GM12878 (cell line): ENCODE data around the gene BAG1. TPM values are rescaled to one million over a fixed set of nuclear protein-coding genes. Genes with fewer than 3 reads are reported as not detected.
A peak's percentile ranks its signal among the peaks of the same experiment; 100 is the strongest.

ENCODE experiments used
- BACH1 ChIP-seq: fragments of 450-650 bp; IDR thresholded peaks from 2 replicates; pipeline ENCODE4 v1.6.1; 2017; ENCODE audit warnings: mild to moderate bottlenecking, borderline replicate concordance
- BRCA1 ChIP-seq: IDR thresholded peaks from 2 replicates; pipeline ENCODE4 v1.6.1; 2011; ENCODE audit warnings: low read depth, low read length, improper control_type of control experiment
- ELK1 ChIP-seq: IDR thresholded peaks from 2 replicates; pipeline ENCODE4 v1.6.1; 2012; ENCODE audit warnings: low read depth, low read length, improper control_type of control experiment
- FOS ChIP-seq: IDR thresholded peaks from 3 replicates; pipeline ENCODE4 v1.6.1; 2011; ENCODE audit warnings: borderline replicate concordance; ENCODE audit not compliant: insufficient read length; ENCODE audit errors: extremely low read depth
- HDGF ChIP-seq: fragments of 450-650 bp; IDR thresholded peaks from 2 replicates; pipeline ENCODE4 v1.6.1; 2016; ENCODE audit warnings: antibody characterized with exemption
- JUNB ChIP-seq: IDR thresholded peaks from 2 replicates; pipeline ENCODE4 v1.6.1; 2016; ENCODE audit warnings: antibody characterized with exemption, mild to moderate bottlenecking
- KLF5 ChIP-seq: fragments of 450-650 bp; IDR thresholded peaks from 2 replicates; pipeline ENCODE4 v1.6.1; 2014; ENCODE audit warnings: mild to moderate bottlenecking; ENCODE audit not compliant: partially characterized antibody
- MEF2B ChIP-seq: fragments of 450-650 bp; IDR thresholded peaks from 2 replicates; pipeline ENCODE4 v1.6.1; 2018; ENCODE audit warnings: mild to moderate bottlenecking, moderate library complexity; ENCODE audit not compliant: partially characterized antibody, poor library complexity, severe bottlenecking
- NFYB ChIP-seq: IDR thresholded peaks from 2 replicates; pipeline ENCODE4 v1.6.1; 2011; ENCODE audit warnings: low read depth, mild to moderate bottlenecking, low read length, improper control_type of control experiment, moderate library complexity; ENCODE audit not compliant: insufficient read depth
- NKRF ChIP-seq: fragments of 450-650 bp; conservative IDR thresholded peaks from 2 replicates; pipeline ENCODE4 v1.6.1; 2017; ENCODE audit warnings: mild to moderate bottlenecking, moderate library complexity
- PML ChIP-seq: IDR thresholded peaks from 2 replicates; pipeline ENCODE4 v1.6.1; 2012; ENCODE audit warnings: low read length, inconsistent platforms
- PRDM15 ChIP-seq: fragments of 450-650 bp; formaldehyde crosslinking; IDR thresholded peaks from 2 replicates; pipeline ENCODE4 v1.4.0; 2020; ENCODE audit warnings: mild to moderate bottlenecking, moderate library complexity
- RELB ChIP-seq: fragments of 450-650 bp; IDR thresholded peaks from 2 replicates; pipeline ENCODE4 v1.6.1; 2017; ENCODE audit warnings: low read depth, mild to moderate bottlenecking, moderate library complexity
- SMAD1 ChIP-seq: fragments of 450-650 bp; IDR thresholded peaks from 2 replicates; pipeline ENCODE4 v1.6.1; 2018; ENCODE audit warnings: mild to moderate bottlenecking, low read depth; ENCODE audit not compliant: partially characterized antibody
- YBX1 ChIP-seq: fragments of 450-650 bp; IDR thresholded peaks from 2 replicates; pipeline ENCODE4 v1.6.1; 2016; ENCODE audit warnings: antibody characterized with exemption
- YY1 ChIP-seq: IDR thresholded peaks from 2 replicates; pipeline ENCODE4 v1.6.1; 2011; ENCODE audit warnings: low read depth, mild to moderate bottlenecking, low read length
- ZNF687 ChIP-seq: fragments of 450-650 bp; IDR thresholded peaks from 2 replicates; pipeline ENCODE4 v1.6.1; 2017; ENCODE audit warnings: mild to moderate bottlenecking, moderate library complexity
- ZSCAN29 ChIP-seq: fragments of 450-650 bp; IDR thresholded peaks from 2 replicates; pipeline ENCODE4 v1.6.1; 2017; ENCODE audit warnings: mild to moderate bottlenecking, moderate library complexity
- polyA plus RNA-seq, 11 experiments: library from polyadenylated mRNA; depleted of rRNA in 4 of 11; unstranded in 6 of 11; stranded (reverse) in 5 of 11; fragments of >200 nt; fragmentation: Nextera tagmentation in 4 of 11; fragmentation: Illumina TruSeq in 1 of 11; extraction: Ambion mirVana in 4 of 11; extraction: Trizol in 1 of 11; gene quantifications; 1 replicate in 1 of 11; 2 replicates in 10 of 11; pipeline versions ENCODE4 v1.2.1 to v1.2.3, GENCODE V29; 2011 to 2016; ENCODE audit warnings: inconsistent platforms in 2 of 11, missing spikeins in 2 of 11, low read depth in 1 of 11
- total RNA-seq, 4 experiments: library from RNA; depleted of rRNA in 3 of 4; stranded (reverse); fragments of >200 nt in 3 of 4; fragmentation: Illumina TruSeq in 1 of 4; extraction: Trizol in 1 of 4; gene quantifications; 2 replicates each; pipeline versions ENCODE4 v1.2.1 to v1.2.3, GENCODE V29; 2013 to 2021

Gene BAG1
- total and polyA plus RNA-seq, 10 of the 15 experiments (the other 5 are each of a cell fraction or from before 2014, with no cell fraction given): 11.6 to 135 (median 68.9) TPM

- TF ChIP-seq ZNF687 (peak; percentile 87), BACH1 (no peak), ELK1 (no peak), YY1 (0 out of 2 replicates have a peak, but pooled peaks have one; percentile 24), YBX1 (no peak), JUNB (no peak), ZSCAN29 (no peak), PML (0 out of 2 replicates have a peak, but pooled peaks have one; percentile 41), BRCA1 (no peak), RELB (peak; percentile 81; the same call in 1 of the 2 replicates), SMAD1 (peak; percentile 82), NFYB (0 out of 2 replicates have a peak, but pooled peaks have one; percentile 10), NKRF (no peak), MEF2B (no peak), PRDM15 (CRISPR knock-in tag) (no peak), HDGF (no peak), KLF5 (no peak), FOS (no peak)
Measured at GRCh38 chr9:33297432-33297831, 32.9 kb upstream of the BAG1 start (continued).
